Keratinocyte (primary cell): ENCODE measurements around the gene PABPC4L. TPM values are rescaled to one million over a fixed set of nuclear protein-coding genes. Genes with fewer than 3 reads are reported as not detected.

ENCODE experiments used
- DNase-seq: peaks from one replicate; pipeline ENCODE4 v3.0.0-alpha.2; 2011; ENCODE audit warnings: low read depth, missing footprints, low spot score
- FAIRE-seq: peaks from 2 replicates; lab custom pipeline; 2011; peaks lifted over from hg19 to GRCh38; lab: Jason Lieb, UNC
- H2AFZ ChIP-seq: 2 replicates; pipeline ENCODE4 v1.6.0; 2012; ENCODE audit warnings: low read length, control low read depth, inconsistent platforms; ENCODE audit not compliant: control insufficient read depth
- H3K27ac ChIP-seq: 2 replicates; pipeline ENCODE4 v1.5.1; 2011; ENCODE audit warnings: low read length; ENCODE audit not compliant: control insufficient read depth, insufficient read depth
- H3K27me3 ChIP-seq: 3 replicates; pipeline ENCODE4 v1.6.0; 2011; ENCODE audit warnings: low read length; ENCODE audit not compliant: control insufficient read depth, insufficient read depth; ENCODE audit errors: extremely low read depth
- H3K36me3 ChIP-seq, 2 experiments: 2 replicates in 1 of 2; 3 replicates in 1 of 2; pipeline ENCODE4 v1.5.1; 2011; ENCODE audit warnings: low read length in 2 of 2, mild to moderate bottlenecking in 1 of 2; ENCODE audit not compliant: control insufficient read depth in 2 of 2, insufficient read depth in 2 of 2; ENCODE audit errors: extremely low read depth in 1 of 2
- H3K4me1 ChIP-seq: 3 replicates; pipeline ENCODE4 v1.5.1; 2011; ENCODE audit warnings: low read length; ENCODE audit not compliant: control insufficient read depth, insufficient read depth; ENCODE audit errors: extremely low read depth
- H3K4me2 ChIP-seq: 3 replicates; pipeline ENCODE4 v1.6.0; 2011; ENCODE audit warnings: low read depth, low read length; ENCODE audit not compliant: control insufficient read depth, insufficient read depth; ENCODE audit errors: extremely low read depth
- H3K4me3 ChIP-seq, 3 experiments: fragments of 200-600 bp in 1 of 3; sonication (generic) in 1 of 3; 2 replicates in 2 of 3; 3 replicates in 1 of 3; pipeline ENCODE4 v1.5.1; 2011 to 2016; ENCODE audit warnings: low read length in 3 of 3, mild to moderate bottlenecking in 3 of 3, control low read depth in 2 of 3, inconsistent platforms in 1 of 3, low read depth in 1 of 3, mixed read lengths in 1 of 3, mixed run types in 1 of 3, moderate library complexity in 1 of 3; ENCODE audit not compliant: control insufficient read depth in 2 of 3, insufficient read depth in 2 of 3; ENCODE audit errors: extremely low read depth in 1 of 3
- H3K79me2 ChIP-seq: 2 replicates; pipeline ENCODE4 v1.6.0; 2012; ENCODE audit warnings: low read length; ENCODE audit not compliant: control insufficient read depth, insufficient read depth
- H3K9ac ChIP-seq: 3 replicates; pipeline ENCODE4 v1.6.0; 2011; ENCODE audit warnings: low read length; ENCODE audit not compliant: control insufficient read depth, insufficient read depth; ENCODE audit errors: extremely low read depth
- H3K9me1 ChIP-seq: 3 replicates; pipeline ENCODE4 v1.6.0; 2011; ENCODE audit warnings: low read length; ENCODE audit not compliant: control insufficient read depth, insufficient read depth; ENCODE audit errors: extremely low read depth
- H3K9me3 ChIP-seq: 2 replicates; pipeline ENCODE4 v1.5.1; 2012; ENCODE audit warnings: low read depth, low read length; ENCODE audit not compliant: control insufficient read depth
- H4K20me1 ChIP-seq: 3 replicates; pipeline ENCODE4 v1.6.0; 2011; ENCODE audit warnings: low read length; ENCODE audit not compliant: control insufficient read depth, insufficient read depth; ENCODE audit errors: extremely low read depth
- EZH2 ChIP-seq: IDR thresholded peaks from one replicate; pipeline ENCODE4 v1.6.1; 2012; ENCODE audit warnings: inconsistent platforms, mild to moderate bottlenecking, low read length, moderate library complexity
- dilution Hi-C: fragments of 300-500 bp; cut with MboI; formaldehyde crosslinking; loops from one replicate; pipeline ENCODE4 v1.7.0; 2020; ENCODE audit warnings: low sequenced_read_pairs; ENCODE audit not compliant: extremely low pct_ligation_motif_present
- polyA plus RNA-seq, 5 experiments: library from polyadenylated mRNA; depleted of rRNA in 3 of 5; stranded (reverse) in 3 of 5; stranded (forward) in 1 of 5; unstranded in 1 of 5; fragments of >200 nt; gene quantifications; 1 replicate in 1 of 5; 2 replicates in 3 of 5; 3 replicates in 1 of 5; pipeline versions ENCODE4 v1.2.1 to v1.2.3, GENCODE V29; 2011 to 2012; ENCODE audit warnings: missing spikeins in 2 of 5, low read depth in 1 of 5, low replicate concordance in 1 of 5
- TF ChIP-seq, protein P1 (sequence below), 3 experiments: IDR thresholded peaks in 1 of 3; conservative IDR thresholded peaks in 1 of 3; optimal IDR thresholded peaks in 1 of 3; 2 replicates in 2 of 3; 3 replicates in 1 of 3; pipeline versions ENCODE3 to v1.5.1; 2011; ENCODE audit warnings: low read length in 3 of 3, mild to moderate bottlenecking in 3 of 3, moderate library complexity in 2 of 3, control low read depth in 1 of 3, inconsistent platforms in 1 of 3; ENCODE audit not compliant: insufficient read depth in 2 of 3; ENCODE audit errors: extremely low read depth in 1 of 3

Gene PABPC4L
- polyA plus RNA-seq, 1 donor (not counting 4 experiments of a cell fraction or from before 2014, with no cell fraction given) = 0.45 TPM

- H3K36me3 ChIP-seq = no peaks in the 10 kb centered on the region
- H4K20me1 ChIP-seq = no peaks in the 10 kb centered on the region
- no peaks in the 10 kb centered on the region for H3K27me3 ChIP-seq
- TF ChIP-seq, protein P1, sequence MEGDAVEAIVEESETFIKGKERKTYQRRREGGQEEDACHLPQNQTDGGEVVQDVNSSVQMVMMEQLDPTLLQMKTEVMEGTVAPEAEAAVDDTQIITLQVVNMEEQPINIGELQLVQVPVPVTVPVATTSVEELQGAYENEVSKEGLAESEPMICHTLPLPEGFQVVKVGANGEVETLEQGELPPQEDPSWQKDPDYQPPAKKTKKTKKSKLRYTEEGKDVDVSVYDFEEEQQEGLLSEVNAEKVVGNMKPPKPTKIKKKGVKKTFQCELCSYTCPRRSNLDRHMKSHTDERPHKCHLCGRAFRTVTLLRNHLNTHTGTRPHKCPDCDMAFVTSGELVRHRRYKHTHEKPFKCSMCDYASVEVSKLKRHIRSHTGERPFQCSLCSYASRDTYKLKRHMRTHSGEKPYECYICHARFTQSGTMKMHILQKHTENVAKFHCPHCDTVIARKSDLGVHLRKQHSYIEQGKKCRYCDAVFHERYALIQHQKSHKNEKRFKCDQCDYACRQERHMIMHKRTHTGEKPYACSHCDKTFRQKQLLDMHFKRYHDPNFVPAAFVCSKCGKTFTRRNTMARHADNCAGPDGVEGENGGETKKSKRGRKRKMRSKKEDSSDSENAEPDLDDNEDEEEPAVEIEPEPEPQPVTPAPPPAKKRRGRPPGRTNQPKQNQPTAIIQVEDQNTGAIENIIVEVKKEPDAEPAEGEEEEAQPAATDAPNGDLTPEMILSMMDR (optimal IDR thresholded peaks at IDR 0.05 in 1 of 3, IDR thresholded peaks at IDR 0.05 in 1 of 3, conservative IDR thresholded peaks at IDR 0.05 in 1 of 3; ENCODE audit: extremely low read depth in 1 of 3, insufficient read depth in 2 of 3, low read length in 3 of 3) = no peak
- no peak for TF ChIP-seq EZH2
- FAIRE-seq (peak; percentile 79), DNase-seq (no peak)
- H2AFZ ChIP-seq = no peak overlapping the region
- no peaks in the 10 kb centered on the region for H3K9me1 ChIP-seq
- H3K4me2 ChIP-seq = no peak overlapping the region
- H3K9me3 ChIP-seq = no peaks in the 10 kb centered on the region
- dilution Hi-C loops = no loop called here
- peak overlapping the region; percentile 47 for H3K27ac ChIP-seq
- H3K4me1 ChIP-seq = peaks cover 6% of the 10 kb centered on the region
- H3K4me3 ChIP-seq = no peak overlapping the region
- no peak overlapping the region for H3K9ac ChIP-seq
- no peaks in the 10 kb centered on the region for H3K79me2 ChIP-seq
Measured at GRCh38 chr4:134160211-134160610, 41.4 kb downstream of the PABPC4L start.

DNA sequence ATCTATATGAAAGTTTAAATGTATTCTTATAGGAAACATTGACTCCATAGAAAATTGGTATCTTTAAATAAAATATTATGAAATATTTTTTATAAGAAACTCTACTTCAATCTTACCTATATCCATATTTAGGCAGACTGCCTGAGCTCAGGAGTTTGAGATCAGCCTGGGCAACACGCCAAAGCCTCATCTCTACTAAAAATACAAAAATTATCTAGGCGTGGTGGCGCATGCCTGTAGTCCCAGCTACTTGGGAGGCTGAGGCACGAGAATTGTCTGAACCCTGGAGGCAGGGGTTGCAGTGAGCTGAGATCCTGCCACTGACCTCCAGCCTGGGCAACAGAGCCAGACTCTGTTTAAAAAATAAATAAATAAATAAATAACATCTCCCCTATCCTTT is 47.5 kb downstream of the PABPC4L start:
- Histone ChIP-seq H3K9me1 (no peaks in the 10 kb centered on the region), H3K36me3 (no peaks in the 10 kb centered on the region), H4K20me1 (no peaks in the 10 kb centered on the region), H3K4me2 (no peak overlapping the region), H3K4me3 (no peak overlapping the region), H3K9ac (no peak overlapping the region), H2AFZ (no peak overlapping the region), H3K79me2 (no peaks in the 10 kb centered on the region), H3K9me3 (no peaks in the 10 kb centered on the region), H3K27ac (no peak overlapping the region), H3K27me3 (no peaks in the 10 kb centered on the region), H3K4me1 (no peaks in the 10 kb centered on the region)
- no peak for DNase-seq
- dilution Hi-C loops = no loop called here
- FAIRE-seq = no peak
- no peak for TF ChIP-seq EZH2
- TF ChIP-seq, protein P1 (optimal IDR thresholded peaks at IDR 0.05 in 1 of 3, IDR thresholded peaks at IDR 0.05 in 1 of 3, conservative IDR thresholded peaks at IDR 0.05 in 1 of 3; ENCODE audit: extremely low read depth in 1 of 3, insufficient read depth in 2 of 3, low read length in 3 of 3) = no peak
